Bone marrow (tissue), 2 donors: Measurements from ENCODE around the gene ZC3H12C.
"Not testable (repeated sequence)": the region's sequence is repeated elsewhere in the genome, so short reads cannot be mapped to it uniquely, and the experiment has no call there.

Source experiments
- DNase-seq, 2 donors: peaks; one replicate each; lab custom pipeline; 2025; lab: John Stamatoyannopoulos, UW

The ZC3H12C gene

DNA sequence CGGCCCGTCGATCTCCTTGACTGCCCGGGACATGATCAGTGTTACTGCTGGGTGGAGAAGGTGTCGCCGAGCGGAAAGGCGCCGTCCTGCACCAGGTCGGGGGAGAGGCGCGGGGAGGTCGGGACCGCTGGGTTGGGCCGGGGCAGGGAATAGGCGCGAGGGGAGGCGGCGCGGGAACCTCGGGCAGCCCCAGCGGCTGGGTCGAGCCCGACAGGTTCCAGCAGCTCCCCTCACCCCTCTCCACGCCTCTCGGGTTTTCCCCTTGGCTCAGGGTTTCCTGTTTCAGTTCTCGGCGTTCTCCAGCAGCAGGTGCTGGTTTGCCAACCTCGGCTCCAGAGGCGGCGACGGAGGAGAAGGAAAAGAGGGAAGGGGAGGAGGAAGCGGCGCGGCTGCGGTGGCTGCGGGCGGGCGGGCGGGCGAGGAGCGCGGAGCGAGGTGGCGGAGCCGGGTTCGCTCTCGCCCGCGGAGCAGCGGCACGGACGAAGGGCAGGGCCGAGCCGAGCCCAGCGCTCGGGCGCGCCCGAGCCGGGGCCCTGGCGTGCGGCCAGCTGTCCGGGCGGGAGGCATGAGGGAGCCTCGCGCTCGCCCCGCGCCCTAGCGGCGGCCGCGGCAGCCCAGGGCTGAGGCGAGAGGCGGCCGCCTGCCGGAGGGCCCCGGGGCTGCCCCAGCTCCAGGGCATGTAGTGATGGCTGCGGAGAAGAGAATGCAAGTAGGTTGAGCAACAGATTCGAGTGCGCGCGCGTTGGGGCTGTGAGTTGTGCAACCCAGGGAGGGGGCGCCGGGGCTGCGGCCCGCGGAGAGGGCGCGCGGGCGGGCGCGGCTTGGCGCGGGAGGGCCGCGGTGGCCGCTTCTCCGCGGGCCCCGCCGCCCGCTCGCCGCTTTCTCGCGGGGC lies at the start of gene ZC3H12C:
ZC3H12C (plus strand) TSS at position 878 of the 892 bp plus-strand sequence. CDS start 20 bp downstream, outside the sequence.
- peak; percentile 80 to 83 for DNase-seq

DNA sequence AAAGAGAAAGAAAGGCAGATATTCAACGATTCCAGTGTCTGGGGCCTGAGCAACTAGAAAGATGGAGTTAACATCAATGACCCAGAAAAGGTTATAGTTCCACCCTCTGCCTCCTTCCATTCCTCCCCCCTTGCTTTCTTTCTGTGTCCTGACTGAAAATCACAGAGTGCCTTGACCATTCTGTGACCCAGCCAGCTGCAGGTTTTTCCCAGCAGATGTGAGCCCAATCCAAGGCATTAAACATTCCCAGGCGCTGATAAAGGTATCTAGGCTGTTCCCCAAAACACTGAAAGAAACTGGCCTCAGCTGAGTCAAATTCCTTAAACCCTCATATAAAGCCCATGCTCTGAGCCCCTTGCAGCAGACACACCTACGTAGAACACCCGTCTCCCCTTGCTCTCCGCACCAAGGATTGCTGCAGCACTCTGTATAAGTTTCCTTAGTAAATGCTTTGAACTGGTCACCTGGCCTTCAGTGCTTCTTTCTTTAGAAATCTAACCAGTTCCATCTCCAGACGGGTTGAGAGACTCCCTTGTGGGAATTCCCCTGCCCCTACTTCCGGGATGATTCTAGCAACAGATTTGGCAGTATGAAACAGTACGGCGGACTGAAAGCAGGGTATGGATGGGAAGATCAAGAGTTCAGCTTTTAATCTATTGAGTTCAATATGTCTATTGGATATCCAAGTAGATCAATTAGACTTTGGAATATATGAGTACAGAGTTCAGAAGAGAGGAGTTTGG lies 48.8 kb upstream of the ZC3H12C start:
- DNase-seq, result no peak

DNA sequence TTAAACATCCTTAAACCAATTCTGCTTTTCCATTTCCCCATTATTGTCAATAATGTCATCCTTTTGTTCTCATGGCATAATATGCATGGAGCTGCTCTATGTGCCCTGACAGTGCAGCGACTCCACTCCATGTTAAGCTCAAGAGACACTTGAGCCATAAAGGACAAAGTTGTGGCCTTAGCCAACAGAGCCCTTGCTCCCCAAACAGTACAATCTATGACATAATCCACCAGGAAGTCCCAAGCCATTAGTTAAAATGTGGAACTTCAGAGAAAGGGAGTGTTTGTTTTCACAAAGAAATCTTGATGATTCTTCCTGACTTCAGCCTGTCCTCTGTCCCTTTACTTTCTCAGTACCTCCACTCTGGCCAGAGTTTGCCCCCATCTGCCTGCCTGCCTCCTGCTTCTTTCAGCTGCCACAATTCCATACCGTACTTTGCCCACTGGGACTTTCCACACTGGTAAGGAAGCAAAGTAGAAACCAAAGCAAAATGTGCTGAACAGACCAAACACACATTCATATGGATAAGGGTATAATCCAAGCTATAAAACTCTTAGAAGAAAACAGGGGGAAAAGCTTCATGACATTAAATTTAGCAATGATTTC lies 46.3 kb upstream of the ZC3H12C start:
- peak in 1 of 2 donors; percentile 26 for DNase-seq

DNA sequence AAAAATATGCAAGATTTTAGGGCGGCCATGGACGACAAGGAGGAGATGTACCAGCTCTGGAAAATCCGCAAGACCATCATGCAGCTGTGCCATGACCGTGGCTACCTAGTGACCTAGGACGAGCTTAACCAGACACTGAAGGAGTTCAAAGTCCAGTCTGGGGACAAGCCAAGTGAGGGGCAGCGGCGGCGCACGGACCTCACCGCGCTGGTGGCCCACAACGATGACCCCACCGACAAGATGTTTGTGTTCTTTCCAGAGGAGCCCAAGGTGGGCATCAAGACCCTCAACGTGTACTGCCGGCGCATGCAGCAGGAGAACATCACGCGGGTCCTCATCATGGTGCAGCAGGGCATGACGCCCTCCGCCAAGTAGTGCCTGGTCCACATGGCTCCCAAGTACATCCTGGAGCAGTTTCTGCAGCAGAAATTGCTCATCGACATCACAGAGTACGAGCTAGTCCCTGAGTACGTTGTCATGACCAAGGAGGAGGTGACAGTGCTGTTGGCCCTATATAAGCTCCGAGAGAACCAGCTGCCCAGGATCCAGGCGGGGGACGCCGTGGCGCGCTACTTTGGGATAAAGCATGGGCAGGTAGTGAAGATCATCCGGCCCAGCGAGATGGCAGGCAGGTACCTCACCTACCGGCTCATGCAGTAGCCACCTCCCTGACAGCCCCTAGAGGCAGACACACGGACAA lies 43.5 kb upstream of the ZC3H12C start:
- no peak for DNase-seq

DNA sequence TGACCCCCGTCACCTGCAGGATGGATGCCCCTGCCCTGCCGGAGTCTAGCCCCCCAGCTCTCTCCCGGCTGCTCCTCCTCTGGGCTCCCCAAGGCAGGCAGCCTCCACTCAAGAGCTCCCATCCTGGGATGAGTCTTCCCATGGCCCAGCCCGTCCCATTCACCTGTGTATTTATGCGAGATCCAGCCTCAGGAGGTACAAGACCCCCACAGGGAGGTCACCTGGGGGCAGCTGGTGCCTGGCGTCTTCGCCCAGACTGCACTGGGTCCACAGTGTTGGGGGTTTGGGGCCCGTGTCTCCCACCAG lies 43.0 kb upstream of the ZC3H12C start:
- no peak for DNase-seq

DNA sequence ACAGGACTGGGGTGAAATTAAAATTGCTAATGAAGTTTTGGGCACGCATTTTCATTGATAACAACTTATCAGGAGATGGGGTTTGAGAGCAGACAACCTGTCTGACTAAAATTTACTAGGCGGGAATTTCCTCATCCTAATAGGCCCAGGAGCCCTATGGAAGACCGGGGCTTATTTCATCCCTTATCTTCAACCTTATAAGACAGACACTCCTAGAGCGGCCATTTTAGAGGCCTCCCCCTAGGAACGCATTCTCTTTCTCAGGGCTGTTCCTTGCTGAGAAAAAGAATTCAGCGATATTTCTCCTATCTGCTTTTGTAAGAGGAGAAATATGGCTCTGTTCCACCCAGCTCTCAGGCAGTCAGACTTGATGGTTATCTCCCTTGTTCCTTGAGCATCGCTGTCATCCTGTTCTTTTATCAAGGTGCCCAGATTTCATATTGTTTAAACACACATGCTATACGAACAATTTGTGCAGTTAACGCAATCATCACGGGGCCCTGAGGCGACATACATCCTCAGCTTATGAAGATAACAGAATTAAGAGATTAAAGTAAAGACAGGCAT lies 39.3 kb upstream of the ZC3H12C start:
- DNase-seq, result no peak

DNA sequence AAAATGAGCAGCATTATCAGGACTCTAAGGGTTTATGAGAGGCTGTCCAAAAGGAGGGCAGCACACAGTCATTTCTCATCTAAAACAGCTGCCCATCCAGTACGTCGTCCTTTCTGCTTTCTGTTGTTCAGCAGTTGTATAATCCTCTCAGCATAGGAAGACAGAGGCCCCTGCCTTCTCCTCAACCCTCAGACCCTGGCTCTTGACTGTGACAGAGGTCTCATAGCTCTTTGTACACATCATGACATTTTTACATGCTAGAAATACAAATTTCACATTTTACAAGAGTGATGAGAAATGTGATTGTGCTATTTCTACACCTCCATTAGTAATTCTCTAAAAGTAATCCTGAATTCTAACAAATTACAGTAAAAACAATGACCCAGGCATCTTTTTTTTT lies 36.2 kb upstream of the ZC3H12C start:
- no peak for DNase-seq

DNA sequence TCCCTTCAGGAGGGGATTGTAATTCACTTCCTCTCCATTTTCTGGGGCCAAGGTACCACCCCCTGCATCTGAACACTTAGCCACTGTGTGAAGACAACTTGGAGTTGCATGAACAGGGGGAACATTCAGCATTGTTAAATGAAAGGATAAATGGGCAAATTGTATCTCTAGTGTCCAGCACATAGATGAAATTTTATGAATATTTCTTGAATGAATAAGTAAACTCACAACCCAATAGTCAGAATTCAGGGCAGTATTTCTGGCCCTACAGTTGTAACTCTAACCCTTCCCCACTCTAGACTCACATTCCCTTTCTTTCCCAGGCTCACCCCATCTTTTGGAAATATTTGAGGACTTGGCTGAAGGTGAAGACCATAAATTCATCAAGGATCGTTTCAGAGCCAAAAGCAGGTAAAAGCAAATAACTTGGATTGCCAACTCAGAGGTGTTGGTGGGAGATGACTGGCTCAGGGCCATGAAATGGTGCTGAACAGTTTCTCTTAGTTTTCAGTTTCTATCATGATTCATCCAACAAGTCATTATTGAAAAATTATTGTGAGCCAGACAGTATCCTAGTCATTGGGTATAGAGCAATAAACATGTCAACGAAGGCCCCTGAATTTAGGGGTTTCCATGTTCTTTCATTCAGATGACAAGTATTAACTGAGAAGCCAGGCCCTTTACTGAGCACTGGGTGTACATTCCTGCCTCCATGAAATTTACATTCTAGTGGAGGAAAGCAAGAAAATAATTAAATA lies 33.3 kb upstream of the ZC3H12C start:
- DNase-seq, result no peak

DNA sequence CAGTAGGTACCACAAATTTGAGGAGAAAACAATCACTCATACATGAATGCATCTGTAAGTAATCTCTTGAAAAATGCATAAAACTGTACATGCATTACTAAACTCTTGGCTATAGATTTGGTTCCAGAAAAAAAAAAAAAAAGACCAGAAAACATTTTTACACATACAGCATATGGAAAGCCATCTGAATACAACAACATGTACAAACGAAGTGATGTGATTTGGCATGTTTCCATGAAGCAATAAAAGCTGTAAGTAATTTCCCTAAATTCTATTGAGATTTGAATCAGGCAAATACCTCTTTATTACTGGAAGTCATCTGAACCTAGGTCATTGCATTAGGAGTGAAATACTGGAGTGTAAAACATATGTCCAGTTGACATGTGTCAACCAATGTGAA lies 31.9 kb upstream of the ZC3H12C start:
- DNase-seq, result no peak

DNA sequence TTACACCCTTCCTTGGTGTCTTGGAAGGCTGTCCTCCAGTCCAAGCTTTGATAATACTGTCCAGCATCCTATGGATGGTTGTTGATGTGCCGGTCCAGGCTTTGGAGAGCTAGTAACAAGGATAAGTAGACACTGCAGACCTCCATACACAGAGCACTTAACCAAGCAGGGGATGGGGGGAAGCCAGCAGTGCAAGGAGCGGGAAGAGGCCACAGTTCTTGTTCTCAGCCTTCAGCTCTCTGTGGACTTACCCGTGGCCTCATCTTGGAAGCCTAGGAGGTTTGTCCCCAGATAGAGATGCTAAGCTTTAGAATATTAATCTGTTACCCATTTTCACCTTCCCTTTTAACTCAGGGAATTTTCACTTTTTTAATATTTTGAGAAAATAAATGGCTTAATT lies 30.9 kb upstream of the ZC3H12C start:
- no peak for DNase-seq

DNA sequence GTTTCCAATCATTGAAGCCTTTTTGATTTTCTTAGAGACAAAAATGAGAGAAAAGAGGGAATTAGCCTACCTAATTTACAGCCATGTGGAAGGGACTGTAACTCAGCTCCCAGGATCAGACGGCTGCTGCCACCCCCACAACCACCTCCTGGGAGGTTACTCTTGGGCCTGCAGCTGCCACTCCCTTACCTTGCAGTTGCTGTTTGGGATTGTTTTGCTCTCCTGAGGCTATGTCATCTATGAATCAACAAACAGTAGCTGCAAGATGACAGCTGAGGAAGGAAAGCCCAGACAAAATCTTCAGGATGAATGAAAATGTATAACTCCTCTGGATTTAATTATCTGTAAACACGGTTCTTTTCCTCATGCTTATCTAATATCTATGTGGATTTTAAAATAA lies 28.0 kb upstream of the ZC3H12C start:
- no peak for DNase-seq

DNA sequence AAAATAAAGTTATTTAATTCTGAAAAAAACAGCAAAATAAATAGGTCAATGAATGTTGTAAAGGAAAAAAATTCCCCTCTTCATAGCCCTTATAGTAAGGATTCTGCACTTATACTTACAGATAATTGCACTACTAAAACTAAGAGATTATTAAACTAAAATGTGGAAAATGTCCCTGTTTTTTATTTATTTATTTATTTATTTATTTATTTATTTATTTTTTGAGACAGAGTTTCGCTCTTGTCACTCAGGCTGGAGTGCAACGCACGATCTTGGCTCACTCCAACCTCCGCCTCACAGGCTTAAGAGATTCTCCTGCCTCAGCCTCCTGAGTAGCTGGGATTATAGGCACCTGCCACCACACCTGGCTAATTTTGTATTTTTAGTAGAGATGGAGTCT lies 25.2 kb upstream of the ZC3H12C start:
- not testable (repeated sequence) for DNase-seq

DNA sequence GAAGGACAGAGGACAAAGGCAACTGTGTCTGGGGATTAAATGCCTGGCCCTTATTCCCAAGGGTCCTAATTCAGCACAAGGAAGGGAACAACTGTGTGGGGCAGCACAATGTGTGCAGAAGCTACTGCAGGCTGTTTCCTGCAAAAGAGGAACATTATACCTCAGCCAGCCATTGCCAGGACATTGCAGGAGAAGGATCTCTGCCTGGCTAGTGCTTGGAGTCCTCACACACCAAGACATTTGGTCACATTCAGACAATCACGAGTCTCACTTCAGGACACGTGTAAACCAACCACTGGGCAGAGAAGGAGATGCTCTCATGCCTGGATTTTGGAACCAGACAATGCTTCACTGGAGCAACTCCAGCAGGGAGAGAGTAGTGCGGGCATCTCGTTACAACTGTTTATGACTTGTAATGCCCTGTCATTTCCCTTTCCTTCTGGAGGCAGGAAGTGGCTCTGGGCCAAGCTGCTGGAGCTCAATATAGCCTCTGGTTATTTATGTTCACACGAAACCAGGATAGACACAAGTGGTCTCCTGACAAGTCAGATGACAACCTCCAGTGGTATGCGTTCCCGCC lies 23.9 kb upstream of the ZC3H12C start:
- peak; percentile 29 to 95 for DNase-seq

DNA sequence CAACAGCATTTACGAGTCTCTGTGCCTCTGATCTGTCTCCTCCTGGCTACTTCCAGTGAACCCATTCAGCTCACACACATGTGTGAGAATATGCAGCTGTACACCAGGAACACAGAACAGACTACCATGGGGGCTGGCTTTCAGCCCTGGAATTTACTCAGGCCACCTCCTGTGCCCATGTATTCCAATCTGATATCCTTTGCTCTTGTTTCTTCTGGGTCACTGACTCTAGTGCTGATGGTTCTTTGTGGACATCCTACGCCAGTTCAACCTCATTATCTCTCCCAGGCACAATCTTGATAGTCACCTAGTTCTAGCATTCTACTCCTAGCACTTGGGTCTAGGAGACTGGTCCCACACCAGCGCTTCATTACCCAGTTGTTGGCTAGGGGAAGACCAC lies 23.0 kb upstream of the ZC3H12C start:
- DNase-seq, result no peak

DNA sequence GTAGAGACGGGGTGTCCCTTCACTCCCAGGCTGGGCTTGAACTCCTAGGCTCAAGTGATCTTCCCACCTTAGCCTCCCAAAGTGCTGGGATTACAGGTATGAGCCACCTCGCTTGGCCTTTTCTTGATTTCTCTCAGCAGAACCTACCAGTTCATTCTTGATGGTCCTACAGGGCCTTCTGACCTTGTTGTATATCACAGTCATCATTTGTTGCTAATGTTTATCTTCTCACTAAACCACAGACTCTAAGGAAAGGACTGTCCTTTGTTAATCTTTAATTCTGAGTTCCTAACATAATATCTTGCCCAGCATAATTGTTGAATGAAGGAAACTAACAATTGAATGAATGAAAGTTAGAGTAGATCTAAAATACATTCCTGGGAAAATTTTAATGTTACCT lies 22.0 kb upstream of the ZC3H12C start:
- DNase-seq, result no peak

DNA sequence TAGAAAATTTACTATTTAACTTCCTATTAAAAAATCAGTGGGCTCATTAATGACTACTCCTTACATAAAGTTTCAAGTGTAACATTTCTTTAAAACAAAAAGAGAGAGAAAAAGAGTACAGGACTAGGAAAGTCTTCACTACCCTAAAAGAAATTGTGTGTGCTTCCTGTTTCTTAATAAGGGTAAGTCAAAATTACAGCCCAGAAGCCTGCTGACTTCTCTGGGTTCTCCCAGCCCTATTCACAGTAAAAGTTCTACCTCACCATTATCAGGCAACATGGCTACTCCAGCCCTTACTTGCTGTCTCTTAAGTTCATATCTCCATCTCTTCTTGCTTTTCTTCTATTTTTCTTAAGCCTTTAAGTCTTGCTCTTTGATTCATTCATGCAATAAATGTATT lies 20.3 kb upstream of the ZC3H12C start:
- peak in 1 of 2 donors; percentile 39 for DNase-seq

DNA sequence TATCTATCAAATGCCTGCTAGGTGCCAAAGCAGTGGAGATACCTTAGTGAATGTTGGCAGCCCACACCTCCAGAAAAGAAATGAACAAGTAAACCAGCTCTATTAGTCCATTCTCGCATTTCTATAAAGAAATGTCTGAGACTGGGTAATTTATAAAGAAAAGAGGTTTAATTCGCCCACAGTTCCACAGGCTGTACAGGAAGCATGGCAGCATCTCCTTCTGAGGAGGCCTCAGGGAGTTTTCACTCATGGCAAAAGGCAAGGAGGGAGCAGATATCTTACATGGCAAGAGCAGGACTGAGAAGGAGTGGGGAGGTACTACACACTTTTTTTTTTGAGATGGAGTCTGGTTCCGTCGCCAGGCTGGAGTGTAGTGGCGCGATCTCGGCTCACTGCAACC lies 18.7 kb upstream of the ZC3H12C start:
- DNase-seq, result no peak

DNA sequence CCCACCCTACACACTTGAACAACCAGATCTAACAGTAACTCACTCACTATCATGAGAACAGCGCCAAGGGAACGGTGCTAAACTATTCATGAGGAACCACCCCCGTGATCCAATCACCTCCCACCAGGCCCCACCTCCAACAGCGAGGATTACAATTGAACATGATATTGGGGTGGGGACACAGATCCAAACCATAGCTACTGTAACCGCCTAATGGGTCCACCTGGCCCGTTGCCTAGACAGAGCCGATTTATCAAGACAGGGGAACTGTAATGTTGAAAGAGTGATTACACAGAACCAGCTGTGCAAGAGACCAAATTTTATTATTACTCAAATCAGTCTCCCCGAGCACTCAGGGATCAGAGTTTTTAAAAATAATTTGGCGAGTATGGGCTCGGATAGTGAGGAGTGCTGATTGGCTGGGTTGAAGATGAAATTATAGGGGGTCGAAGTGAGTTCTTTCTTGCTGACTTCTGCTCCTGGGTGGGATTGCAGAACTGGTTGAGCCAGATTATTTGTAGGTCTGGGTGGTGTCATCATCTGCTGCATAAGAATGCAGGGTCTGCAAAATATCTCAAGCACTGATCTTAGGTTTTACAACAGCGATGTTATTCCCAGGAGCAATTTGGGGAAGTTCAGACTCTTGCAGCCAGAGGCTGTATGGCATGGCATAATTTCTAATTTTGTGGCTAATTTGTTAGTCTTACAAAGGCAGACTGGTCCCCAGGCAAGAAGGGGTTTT lies 17.9 kb upstream of the ZC3H12C start:
- no peak for DNase-seq

DNA sequence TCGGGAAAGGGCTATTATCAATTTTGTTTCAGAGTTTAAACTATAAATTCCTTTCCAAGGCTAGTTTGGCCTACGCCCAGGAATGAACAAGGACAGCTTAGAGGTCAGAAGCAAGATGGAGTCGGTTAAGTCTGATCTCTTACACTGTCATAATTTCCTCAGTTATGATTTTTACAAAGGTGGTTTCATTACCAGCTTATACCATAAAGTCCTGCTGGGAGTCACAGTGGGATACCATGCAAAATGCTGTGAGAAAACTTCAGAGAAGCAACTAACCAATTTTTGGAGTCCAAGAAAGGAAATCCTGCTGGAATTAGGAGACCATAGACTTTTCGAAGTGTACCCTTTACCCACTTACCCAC lies 17.4 kb upstream of the ZC3H12C start:
- no peak for DNase-seq

DNA sequence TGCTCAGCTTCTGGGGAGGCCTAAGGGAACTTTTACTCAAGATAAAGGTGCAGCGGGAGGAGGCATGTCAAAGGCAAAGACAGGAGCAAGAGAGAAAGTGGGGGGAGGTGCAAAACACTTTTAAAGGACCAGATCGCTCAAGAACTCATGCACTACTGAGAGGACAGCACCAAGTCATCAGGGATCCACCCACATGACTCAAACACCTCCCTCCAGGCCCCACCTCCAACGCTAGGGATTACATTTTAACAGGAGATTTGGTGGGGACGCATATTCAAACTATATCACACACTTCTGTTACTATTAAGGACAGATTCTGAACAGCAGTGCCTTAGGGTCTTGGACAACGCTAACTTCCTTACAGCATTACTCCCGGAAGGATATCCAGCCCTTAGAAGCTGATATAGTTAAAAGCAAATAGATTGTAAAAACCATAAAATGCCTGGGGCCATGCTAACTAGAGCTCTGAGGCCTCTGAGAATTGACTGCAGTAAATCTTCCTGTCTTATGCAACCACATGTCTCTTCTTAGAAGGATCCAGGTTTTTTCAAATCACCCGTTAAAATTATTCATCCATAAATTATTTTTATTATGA lies 16.7 kb upstream of the ZC3H12C start:
- DNase-seq, result peak in 1 of 2 donors; percentile 55
